Osteocyte (in vitro differentiated cells): Measurements from ENCODE around the gene SUMO4. TPM values are rescaled to one million over a fixed set of nuclear protein-coding genes. Genes with fewer than 3 reads are reported as not detected.

ENCODE experiments used
- DNase-seq: peaks from one replicate; pipeline ENCODE4 v3.0.0; 2021; ENCODE audit warnings: mixed read lengths; ENCODE audit not compliant: unreplicated experiment; ENCODE audit errors: extremely low spot score
- H3K27ac Mint-ChIP-seq: one replicate; pipeline ENCODE4 v1.8.0; 2021; ENCODE audit warnings: mild to moderate bottlenecking, mixed read lengths; ENCODE audit not compliant: unreplicated experiment
- H3K27me3 Mint-ChIP-seq: one replicate; pipeline ENCODE4 v1.8.0; 2021; ENCODE audit warnings: mixed read lengths; ENCODE audit not compliant: unreplicated experiment
- H3K36me3 Mint-ChIP-seq: one replicate; pipeline ENCODE4 v1.8.0; 2021; ENCODE audit warnings: mixed read lengths; ENCODE audit not compliant: unreplicated experiment
- H3K4me1 Mint-ChIP-seq: one replicate; pipeline ENCODE4 v1.8.0; 2021; ENCODE audit warnings: mixed read lengths; ENCODE audit not compliant: unreplicated experiment
- H3K4me3 Mint-ChIP-seq: one replicate; pipeline ENCODE4 v1.8.0; 2021; ENCODE audit warnings: mild to moderate bottlenecking, moderate library complexity, mixed read lengths; ENCODE audit not compliant: unreplicated experiment
- H3K9me3 Mint-ChIP-seq: one replicate; pipeline ENCODE4 v1.8.0; 2021; ENCODE audit warnings: mixed read lengths; ENCODE audit not compliant: unreplicated experiment
- CTCF ChIP-seq: fragments of 200-600 bp; sonication (generic); IDR thresholded peaks from 2 replicates; pipeline ENCODE4 v1.5.0; 2021; ENCODE audit warnings: antibody characterized with exemption, mild to moderate bottlenecking, moderate library complexity
- total RNA-seq: library from RNA; stranded (reverse); gene quantifications from 2 replicates; pipeline ENCODE4 v1.2.1, GENCODE V29; 2021

SUMO4 gene
- total RNA-seq, 1 donor from 2014 or later = 1.5 TPM

GRCh38 chr6:149410557-149410956 lies 10.5 kb downstream of the SUMO4 start:
- TF ChIP-seq CTCF = no peak
- H3K9me3 Mint-ChIP-seq = peaks cover 8% of the 10 kb centered on the region

GRCh38 chr6:149414009-149414408 lies 13.9 kb downstream of the SUMO4 start:
- H3K4me1 Mint-ChIP-seq = no peaks in the 10 kb centered on the region
- no peak overlapping the region for H3K27ac Mint-ChIP-seq
- H3K4me3 Mint-ChIP-seq = no peak overlapping the region
- H3K27me3 Mint-ChIP-seq = no peaks in the 10 kb centered on the region
- no peak for DNase-seq
- no peak for TF ChIP-seq CTCF
- H3K36me3 Mint-ChIP-seq = peaks cover 30% of the 10 kb centered on the region
- peaks cover 14% of the 10 kb centered on the region for H3K9me3 Mint-ChIP-seq

More at GRCh38 chr6:149410557-149410956, 10.5 kb downstream of the SUMO4 start:
- H3K27ac Mint-ChIP-seq = no peak overlapping the region
- no peak for DNase-seq
- no peak overlapping the region for H3K4me3 Mint-ChIP-seq
- H3K4me1 Mint-ChIP-seq = no peaks in the 10 kb centered on the region
- peaks cover 36% of the 10 kb centered on the region for H3K36me3 Mint-ChIP-seq
- H3K27me3 Mint-ChIP-seq = no peaks in the 10 kb centered on the region

GRCh38 chr6:149414821-149415220 lies 14.8 kb downstream of the SUMO4 start:
- Mint-ChIP-seq H3K27ac (no peak overlapping the region), H3K4me1 (no peaks in the 10 kb centered on the region), H3K4me3 (no peak overlapping the region), H3K27me3 (no peaks in the 10 kb centered on the region), H3K9me3 (peaks cover 14% of the 10 kb centered on the region), H3K36me3 (peaks cover 28% of the 10 kb centered on the region)
- TF ChIP-seq CTCF = no peak
- DNase-seq = no peak

- Mint-ChIP-seq H3K4me3 (no peak overlapping the region), H3K27ac (no peak overlapping the region)
Measured at GRCh38 chr6:149419696-149420404, 19.8 kb downstream of the SUMO4 start.

More at GRCh38 chr6:149419696-149420404, 19.8 kb downstream of the SUMO4 start:
- peaks cover 20% of the 10 kb centered on the region for H3K4me1 Mint-ChIP-seq
- TF ChIP-seq CTCF = no peak
- no peak for DNase-seq
- H3K36me3 Mint-ChIP-seq = peaks cover 8% of the 10 kb centered on the region
- peaks cover 10% of the 10 kb centered on the region for H3K9me3 Mint-ChIP-seq
- H3K27me3 Mint-ChIP-seq = no peaks in the 10 kb centered on the region
